CD1c-positive myeloid dendritic cell (primary cell): ENCODE measurements around the gene GREB1.

Experiments used
- DNase-seq: peaks from one replicate; pipeline ENCODE4 v3.0.0-alpha.2; 2016; ENCODE audit errors: extremely low spot score

GREB1 gene

DNA sequence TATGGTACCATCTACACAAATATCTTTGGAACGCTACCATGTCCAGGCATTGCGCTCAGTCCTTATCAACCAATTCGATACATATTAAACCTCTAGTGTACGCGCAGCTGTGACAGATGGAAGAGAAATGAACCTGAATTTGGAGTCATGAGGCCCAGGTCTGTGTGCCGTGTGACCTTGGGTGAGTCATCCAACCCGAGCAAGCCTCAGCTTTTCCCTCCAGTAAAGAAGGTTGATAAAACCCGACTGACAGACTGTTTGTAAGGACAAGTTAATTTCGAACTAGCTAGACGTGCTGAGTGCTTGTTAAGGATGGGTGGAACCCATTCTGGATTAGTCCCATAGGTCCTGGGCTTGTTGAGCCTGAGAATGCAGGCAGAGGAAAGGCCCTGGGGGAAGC lies 28.2 kb downstream of the GREB1 start:
- DNase-seq = no peak

- no peak for DNase-seq
These were observed 28.6 kb downstream of the GREB1 start for GRCh38 chr2:11562476-11562875.

DNA sequence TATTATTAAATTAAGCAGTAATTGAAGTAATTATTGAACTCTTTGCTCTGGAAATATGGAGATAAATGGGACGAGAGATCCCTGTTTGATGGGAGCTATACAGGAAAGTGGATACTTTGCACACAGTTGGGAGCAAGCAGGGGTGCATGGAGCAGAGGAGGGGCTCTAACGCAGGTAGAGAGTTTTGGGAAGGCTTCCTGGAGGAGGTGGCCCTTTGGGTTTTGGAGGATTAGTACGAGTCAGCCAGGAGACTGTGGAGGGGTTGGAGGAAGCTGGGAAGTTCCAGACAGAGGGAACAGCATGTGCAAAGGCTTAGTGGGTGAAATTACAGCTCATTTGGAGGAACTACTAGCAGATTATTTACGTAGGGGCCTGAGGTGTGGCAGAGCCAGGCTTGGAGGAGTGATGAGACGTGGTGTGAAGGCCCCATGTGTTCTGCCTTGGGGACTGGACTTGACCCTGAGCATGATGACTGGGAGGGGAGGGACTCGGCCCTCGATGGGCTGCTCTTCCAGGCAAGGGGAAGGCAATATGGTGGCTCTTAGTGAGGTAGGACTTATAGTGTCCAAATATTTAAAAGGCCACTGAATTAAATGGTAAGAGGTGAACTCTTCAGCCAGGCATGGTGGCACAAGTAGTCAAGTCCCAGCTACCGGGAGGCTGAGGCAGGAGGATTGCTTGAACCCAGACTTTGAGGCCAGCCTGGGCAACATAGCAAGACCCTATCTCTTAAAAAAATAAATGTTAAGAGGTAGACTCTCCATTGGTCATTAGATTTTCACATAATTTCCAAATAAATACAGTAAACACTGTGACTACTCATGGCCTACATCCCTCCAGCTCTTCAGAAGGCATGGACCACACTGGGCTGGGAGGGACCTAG lies 30.2 kb downstream of the GREB1 start:
- DNase-seq = no peak

DNA sequence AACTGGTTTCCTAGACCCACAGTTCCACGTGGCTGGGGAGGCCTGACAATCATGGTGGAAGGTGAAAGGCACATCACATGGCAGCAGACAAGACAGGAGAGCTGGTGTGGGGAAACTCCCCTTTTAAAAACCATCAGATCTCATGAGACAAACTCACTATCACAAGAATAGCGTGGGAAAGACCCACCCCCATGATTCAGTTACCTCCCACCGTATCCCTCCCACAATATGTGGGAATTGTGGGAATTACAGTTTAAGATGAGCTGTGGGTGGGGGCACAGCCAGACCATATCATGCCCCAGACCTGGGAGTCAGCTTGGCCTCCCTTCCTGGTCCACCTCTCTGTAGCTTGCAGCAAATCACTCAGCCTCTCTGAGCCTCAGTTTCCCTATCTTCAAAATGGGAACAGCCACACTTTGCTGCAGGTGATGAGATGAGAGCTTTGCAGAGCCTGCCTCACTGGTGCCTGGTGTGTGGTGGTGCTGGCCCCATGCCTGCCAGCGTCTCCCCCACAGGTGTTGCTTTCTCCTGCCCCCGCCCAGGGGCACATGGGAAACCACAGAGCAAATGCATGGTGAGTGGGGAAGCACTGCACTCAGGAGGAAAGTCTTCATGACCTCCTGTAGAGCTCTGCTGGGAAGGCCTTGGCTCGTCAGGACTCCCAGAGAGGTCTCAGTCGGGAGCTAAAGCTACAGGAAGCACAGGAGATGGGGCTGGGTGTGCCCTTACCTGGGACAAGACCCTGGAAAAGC lies 31.1 kb downstream of the GREB1 start:
- DNase-seq = no peak

DNA sequence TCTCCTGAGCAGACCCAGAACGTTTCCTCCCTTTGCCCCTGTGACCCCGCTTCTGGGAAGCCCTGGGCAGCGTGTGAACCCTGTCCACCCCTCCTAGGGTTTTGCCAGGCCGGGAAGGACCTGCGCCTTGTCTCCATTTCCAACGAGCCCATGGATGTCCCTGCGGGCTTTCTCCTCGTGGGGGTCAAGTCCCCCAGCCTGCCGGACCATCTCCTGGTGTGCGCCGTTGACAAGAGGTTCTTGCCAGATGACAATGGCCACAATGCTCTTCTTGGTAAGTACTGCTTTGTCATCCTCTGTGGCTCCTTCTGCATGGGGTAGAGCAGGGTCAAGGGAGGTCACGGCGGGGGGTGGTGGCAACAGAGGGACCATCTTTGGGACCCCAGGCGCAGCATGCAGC lies 32.5 kb downstream of the GREB1 start:
- no peak for DNase-seq

DNA sequence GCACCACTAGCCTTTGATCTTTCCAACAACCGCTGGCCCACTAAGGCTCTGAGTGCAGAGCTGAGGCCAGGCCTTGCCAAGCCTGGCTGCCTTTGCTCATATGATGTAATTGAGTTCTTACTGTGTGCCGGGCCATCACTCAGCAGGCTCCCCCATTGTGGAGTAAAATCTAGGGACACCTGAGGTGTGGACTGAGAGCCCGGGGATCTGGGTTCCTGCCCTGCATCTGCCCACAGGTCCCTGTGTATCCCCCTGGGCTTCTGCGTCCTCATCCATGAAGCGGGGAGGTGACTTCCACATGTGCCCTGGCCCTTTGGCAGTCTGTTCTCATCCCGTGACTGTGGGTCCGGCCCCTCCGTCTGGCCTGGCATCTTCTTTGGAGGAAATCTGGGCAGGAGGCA lies 33.8 kb downstream of the GREB1 start:
- DNase-seq = no peak

GRCh38 chr2:11568436-11568835 lies 34.6 kb downstream of the GREB1 start:
- no peak for DNase-seq

DNA sequence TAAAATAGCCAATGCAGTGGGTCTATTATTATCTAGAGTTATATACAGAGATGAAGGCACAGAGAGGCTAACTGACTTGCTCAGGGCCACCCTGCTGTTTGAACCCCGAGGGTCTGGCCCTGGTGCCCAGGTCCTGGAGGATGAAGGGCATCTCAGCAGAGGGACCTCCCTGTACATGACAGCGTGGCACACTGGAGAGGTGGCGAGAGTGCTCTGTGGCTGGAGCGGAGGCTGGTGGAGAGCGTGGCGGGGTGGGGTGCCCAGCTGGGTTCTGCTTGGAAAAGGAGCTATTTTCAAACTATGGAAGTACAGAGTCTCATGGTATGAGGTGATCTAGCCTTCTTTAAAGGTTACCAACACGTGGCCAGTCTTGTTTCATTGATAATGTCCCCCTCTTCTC lies 35.8 kb downstream of the GREB1 start:
- no peak for DNase-seq

GRCh38 chr2:11571170-11571569 lies 37.3 kb downstream of the GREB1 start:
- DNase-seq = no peak

DNA sequence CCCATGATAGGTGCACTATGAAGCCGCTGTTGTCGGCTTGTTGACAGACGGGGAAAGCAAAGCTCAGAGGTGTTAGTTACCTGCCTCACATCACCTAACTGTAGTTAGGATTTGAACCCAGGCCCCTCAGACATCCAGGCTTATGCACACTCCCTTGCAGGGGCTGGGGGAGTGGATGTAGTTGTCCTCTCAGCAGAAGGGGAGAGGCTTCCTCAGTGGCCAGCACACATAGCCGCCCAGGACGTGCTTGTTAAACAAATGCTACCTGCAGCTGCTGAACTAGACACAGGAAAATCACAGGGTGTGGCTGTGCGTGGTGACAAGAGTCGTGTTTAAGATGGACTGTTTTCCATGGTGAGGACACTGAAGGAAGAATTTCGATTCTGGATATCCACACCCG lies 39.2 kb downstream of the GREB1 start:
- DNase-seq = no peak

GRCh38 chr2:11573418-11574175 lies 39.8 kb downstream of the GREB1 start:
- DNase-seq = no peak

- no peak for DNase-seq
These were observed 40.6 kb downstream of the GREB1 start for GRCh38 chr2:11574176-11575046.

GRCh38 chr2:11576398-11576797 lies 42.6 kb downstream of the GREB1 start:
- DNase-seq = no peak

DNA sequence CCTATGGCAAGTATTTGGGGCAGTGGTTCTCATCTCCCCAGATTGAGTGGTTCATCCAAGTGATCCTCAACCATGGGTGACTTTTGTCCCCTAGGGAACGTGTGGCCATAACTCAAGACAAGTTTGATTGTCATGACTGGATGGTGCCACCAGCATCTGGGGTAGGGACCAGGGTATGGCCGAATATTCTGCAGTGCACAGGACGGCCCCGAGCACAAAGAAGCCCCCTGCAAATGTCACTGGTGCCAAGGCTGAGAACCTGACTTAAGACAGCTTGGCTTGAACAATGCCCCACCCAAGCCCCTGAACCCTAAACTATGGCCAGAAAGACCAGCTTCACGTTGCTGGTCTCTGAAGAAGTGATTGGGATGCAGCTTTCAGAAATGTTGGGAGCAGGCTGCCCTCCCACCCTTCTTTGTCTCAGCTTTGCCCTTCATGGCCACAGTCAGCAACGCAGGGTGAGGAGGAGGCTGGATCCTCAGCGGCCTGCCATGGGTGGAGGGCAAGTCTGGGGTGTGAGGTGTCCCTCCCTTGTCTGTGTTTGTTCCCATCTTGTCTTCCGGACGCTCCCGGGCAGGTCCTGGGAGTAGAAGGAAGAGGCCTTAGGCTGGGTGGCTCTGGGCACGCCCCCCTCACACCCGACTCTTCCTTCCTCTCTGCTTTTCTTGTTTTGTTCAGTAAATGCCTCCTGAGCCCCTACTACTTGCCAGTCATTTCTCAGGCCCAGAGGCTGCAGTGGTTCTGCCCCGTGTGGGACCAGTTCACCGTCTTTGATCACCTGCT lies 43.4 kb downstream of the GREB1 start:
- no peak for DNase-seq

DNA sequence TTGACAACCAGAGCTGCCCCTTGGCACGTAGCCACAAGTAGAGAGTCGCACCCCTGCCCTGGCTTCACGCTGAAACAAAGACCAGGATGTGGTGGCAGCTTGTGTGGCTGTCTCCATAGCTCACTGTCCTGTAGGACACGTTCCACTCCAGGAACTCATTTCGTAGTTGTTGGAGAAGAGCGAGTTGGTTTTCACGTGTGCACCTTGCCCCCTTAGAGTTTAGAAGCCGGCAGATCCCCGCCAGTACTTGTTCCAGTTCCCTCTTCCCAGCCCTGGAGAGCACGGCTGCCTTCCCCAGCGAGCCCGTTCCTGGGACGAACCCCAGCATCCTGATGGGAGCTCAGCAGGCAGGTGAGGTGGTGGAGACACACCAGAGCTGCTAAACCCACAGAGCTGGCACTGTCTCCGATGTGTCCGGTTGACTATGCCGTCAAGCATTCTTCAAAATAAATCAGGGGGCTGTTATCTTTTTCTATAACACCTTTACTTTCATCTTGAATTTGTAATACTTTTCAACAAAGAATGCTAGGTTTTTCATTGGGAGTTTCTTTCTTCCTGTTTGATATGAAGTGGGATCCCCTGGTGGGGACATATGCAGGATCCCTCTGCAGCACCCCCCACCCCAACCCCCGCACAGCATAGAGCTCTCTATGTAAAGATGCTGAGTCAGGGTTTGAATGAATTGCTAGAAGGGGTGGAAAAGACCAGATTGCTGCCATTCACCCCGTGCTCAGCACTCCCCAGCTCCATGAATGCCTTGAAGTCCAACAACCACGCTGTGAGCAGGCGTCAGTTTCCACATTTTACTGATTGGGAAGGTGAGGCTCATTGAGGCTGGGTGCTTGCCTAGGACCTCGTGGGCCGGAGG lies 44.5 kb downstream of the GREB1 start:
- no peak for DNase-seq

GRCh38 chr2:11578986-11579774 lies 45.3 kb downstream of the GREB1 start:
- no peak for DNase-seq

DNA sequence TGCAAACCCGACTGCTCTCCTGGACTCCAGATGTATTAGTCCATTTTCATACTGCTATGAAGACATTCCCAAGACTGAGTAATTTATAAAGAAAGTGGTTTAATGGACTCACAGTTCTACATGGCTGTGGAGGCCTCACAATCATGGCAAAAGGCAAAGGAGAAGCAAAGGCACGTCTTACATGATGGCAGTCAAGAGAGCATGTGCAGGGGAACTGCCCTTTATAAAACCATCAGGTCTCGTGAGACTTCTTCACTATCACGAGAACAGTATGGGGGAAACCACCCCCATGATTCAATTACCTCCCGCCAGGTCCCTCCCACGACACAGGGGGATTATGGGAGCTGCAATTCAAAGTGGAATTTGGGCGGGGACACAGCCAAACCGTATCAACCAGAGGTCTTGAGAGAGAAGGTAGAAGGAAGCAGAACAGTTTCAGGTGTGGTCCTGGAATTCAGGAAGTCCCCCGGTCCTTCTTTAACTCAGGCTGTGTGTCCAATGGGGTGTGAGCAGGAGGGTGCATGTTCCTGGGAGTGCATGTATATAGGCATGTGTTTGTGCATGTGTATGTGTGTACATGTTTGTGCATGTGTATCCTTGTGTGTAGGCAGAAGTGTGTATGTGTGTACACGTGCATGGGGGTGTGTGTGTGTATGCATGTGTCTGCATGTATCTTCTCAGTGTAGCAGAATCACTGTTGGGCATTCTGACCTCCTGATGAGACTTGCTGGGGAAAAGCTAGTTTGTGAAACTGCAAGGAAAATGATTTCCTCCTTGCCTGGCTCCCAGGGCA lies 46.2 kb downstream of the GREB1 start:
- no peak for DNase-seq

DNA sequence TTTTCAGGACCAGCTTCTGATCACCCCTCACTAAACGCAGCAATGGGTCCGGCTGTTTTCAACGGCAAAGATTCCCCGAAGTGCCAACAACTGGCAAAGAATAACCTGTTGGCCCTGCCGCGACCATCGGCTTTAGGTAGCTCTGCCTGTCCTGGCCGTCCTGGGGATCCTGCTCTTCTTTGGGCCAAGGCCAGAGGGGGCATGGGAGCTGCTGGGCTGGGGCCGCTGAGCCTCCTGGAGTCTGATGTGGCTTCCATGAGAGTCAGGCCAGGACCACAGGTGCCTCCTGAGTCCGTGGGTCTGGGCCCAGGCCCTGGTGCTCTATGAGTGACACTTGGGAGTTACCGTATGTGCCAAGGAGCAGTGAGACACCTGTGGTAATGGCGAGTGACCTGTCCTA lies 46.9 kb downstream of the GREB1 start:
- no peak for DNase-seq
